Suprapubic skin (tissue), 4 donors: ENCODE data around the gene ZNF592.
"Not testable (repeated sequence)": the region's sequence is repeated elsewhere in the genome, so short reads cannot be mapped to it uniquely, and the experiment has no call there.

ENCODE experiments used
- CTCF ChIP-seq, 2 donors: fragments of 200-600 bp in 1 of 2; fragments of 450-650 bp in 1 of 2; sonication (generic) in 1 of 2; IDR thresholded peaks; one replicate each; pipeline ENCODE4 v1.5.1; 2016 to 2019; ENCODE audit warnings: antibody characterized with exemption in 2 of 2, mild to moderate bottlenecking in 1 of 2, moderate library complexity in 1 of 2
- POLR2A ChIP-seq, 2 donors: fragments of 450-650 bp; IDR thresholded peaks; one replicate each; pipeline ENCODE4 v1.6.1; 2017; ENCODE audit warnings: antibody characterized with exemption in 2 of 2, mild to moderate bottlenecking in 2 of 2, moderate library complexity in 2 of 2
- POLR2AphosphoS5 ChIP-seq, 3 donors: sonication (generic); formaldehyde crosslinking; IDR thresholded peaks; one replicate each; pipeline ENCODE4 v1.6.1; 2017; ENCODE audit warnings: antibody characterized with exemption in 3 of 3

- not testable (repeated sequence) for TF ChIP-seq CTCF, POLR2A, POLR2AphosphoS5 (IDR thresholded peaks at IDR 0.05)
These were observed 3.3 kb downstream of the ZNF592 start for GRCh38 chr15:84751721-84752120.
